HG03457 (cell line): ENCODE data around the gene GALNT2.

Experiments
- ATAC-seq: cut with Tn5 transposase; IDR thresholded peaks from one replicate; pipeline ENCODE4 v1.9.1; 2021; ENCODE audit warnings: moderate number of reproducible peaks; ENCODE audit not compliant: unreplicated experiment

The GALNT2 gene

DNA sequence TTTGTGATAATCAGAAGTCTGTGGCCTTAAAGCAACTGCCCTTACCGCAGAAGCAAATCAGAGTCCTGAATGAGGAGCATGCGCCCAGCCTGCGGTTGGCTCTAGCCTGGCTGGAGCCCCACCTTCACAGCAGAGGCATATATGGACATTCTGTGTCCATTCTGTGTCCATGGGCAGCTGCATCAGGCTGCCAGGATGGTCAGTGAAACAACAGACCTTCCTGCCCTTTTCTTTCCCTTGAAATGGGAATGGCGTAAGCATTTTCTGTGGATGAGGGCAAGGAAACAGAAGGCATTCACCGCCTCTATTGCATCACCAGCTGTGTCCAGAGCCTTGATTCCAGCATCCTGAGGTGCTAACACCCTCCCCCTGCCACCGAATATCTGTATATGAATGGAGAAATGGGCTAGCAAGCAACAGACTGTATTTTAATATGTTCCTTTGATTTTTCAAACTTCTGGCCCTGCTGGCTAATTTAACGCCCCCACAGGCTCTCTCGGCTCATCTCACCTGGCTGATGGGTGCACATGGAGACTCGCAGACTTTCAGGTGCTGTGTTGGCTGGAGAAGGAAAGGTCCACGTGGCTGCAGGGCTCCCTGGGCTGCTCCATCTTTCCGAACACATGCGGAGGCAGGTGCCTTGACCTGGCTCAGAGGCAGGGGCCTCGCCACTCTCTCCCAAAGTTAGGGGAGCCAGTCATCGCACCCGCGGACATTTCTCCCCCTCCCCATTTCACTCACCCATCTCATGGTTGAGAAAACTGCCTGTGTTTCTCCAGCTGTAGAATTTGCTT, 159.2 kb downstream of the GALNT2 start:
- ATAC-seq, result no peak

DNA sequence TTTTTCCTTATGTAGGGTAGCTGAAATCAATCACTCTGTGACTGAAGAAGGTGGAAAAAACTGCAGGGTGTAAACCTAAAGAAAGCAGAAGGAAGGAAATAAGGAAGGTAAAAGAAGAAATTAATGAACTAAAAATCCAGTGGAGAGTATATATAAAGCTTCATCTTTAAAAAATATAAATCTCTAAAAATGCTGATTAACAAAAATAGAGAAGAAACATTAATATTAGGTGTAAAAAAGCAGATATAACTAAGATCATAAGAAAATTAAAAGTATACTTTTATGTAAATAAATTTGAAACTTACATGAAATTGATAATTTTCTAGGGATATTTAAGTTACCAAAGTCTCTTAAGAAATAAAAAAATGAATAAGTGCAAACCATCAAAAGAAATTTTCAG, 159.8 kb downstream of the GALNT2 start:
- no peak for ATAC-seq

DNA sequence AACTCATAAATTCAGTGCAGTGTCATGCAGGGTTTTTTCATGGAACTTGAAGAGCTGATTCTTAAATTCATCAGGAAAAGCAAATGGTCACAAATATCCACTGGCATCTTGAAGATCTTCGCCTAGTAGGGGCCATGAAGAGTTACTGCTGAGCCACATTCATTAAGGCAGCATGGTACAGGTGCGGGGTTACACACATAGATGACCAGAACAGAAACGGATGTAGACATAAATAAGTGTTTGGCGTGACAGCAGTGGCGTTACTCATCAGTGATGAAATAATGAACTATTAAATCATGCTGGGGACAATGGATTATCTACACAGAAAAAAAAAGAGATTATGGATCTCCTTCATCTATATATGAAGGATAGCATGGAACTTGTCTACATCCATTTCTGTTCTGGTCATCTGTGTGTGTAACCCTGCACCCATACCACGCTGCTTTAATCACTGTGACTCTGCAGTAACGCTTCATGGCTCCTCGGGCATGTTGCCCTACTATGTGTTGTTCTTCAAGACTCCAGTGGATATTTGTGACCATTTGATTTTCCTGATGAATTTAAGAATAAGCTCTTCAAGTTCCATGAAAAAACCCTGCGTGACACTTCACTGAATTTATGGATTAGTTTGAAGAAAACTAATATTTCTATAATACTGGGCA, 161.3 kb downstream of the GALNT2 start:
- ATAC-seq, result no peak

DNA sequence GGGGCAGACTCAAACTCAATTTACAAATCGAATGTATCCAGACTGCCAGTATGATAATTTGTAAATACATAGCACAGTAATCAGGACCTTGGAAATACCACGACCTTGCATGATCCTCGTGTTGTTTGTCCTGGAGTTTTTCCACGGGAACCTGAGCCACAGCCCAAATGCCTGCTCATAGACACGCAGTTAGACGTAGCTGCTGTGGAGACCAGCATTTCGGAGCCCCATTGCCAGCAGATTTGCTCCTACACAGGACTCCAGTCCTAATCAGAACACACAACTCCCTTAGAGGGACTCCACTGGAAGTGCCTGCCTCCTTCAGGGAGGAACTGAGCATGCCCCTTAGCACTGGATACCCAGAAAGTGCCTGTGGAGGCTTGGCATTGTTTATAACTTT, 163.2 kb downstream of the GALNT2 start:
- ATAC-seq, result no peak

DNA sequence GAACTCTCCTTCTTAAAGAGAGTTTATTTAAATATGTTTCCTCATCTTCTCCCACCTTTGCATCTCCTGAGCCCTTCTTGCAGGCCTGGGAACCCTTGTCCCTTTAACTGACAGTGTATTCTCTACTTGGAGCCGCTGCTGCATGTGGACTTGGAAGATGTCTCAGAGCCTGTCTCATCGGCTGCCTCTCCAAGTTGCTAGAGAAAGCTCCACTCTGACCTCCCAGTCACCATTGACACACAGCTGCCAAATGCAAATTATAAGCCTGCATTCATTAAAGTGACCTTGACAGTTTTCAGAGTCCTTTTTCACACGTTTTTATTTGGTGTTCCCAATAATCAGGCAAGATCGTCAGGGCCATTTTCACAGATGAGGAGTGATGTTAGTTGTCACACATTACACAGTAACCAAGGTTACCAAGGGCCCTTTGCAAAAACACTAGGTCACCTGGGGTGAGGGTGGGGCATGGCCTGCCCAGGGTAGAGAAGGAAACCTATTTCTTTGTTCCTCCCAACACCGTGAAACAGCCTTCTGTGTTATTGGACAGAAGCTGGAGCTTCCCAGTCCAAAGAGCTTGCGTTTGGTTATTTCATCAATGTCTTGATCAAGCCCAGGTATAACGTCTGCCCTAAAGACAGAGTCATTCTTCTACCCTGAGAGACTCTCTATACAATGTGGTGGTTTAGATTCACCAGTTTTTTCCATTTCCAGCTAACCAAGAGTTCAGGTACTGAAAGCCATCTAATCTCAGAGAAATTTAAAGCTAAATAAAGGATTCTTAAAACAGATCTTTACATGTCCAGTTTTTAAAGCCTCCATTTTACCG, 164.1 kb downstream of the GALNT2 start:
- no peak for ATAC-seq

DNA sequence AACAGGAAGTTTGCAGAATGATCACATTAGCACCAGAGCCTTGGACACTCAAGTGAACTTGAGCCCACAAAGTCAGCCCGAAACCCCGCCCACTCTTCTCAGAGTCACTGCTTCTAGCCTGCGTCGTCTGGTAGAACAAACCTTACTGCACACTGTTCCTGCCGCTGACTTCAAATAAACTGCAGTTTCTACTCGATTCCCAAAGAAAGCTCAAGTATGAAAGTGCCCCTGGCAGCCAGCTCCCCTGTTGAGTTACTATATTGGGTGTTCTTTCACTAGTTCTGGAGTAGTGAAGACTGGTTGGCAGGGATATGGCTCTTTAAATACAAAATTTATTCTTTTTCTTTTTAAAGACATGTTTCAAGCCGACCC, 164.7 kb downstream of the GALNT2 start:
- ATAC-seq, result no peak

DNA sequence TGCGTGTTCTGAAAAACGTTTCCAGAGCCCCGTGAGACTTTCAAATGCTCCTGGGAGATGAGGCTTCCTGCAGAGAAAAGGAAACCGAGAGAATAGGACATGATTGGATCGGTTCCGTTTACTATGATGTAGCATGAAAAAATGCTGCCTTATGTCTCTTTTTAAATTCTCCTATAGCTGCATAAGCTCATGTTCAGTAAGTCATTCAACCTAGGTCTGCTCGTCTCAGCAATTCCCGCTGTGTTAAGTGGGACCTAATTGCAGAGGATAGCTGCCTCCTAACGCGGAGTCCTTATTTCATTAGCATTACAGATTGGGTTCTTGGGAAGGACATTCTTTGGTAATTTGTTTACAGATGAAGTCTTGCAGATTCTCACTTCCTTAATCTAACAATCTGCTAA, 165.3 kb downstream of the GALNT2 start:
- ATAC-seq, result no peak

DNA sequence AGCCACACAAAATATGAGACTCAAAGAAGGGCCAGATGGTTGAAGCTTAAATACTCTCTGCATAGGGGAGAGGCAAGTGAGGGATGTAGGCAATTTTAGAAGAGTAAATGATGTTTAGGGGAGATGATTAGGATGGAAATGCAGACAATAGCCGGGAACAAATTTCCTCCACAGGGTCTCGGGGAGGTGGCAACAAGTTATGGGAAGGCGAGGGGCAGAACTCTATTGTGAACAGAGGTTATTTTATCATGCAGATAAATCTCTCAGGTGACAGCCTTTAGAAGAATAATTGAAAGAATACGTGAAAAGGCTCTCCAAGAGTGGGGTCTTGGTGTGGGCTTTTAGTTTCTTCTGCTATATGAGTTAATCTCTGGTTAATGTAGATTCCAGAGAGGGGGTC, 166.7 kb downstream of the GALNT2 start:
- no peak for ATAC-seq

DNA sequence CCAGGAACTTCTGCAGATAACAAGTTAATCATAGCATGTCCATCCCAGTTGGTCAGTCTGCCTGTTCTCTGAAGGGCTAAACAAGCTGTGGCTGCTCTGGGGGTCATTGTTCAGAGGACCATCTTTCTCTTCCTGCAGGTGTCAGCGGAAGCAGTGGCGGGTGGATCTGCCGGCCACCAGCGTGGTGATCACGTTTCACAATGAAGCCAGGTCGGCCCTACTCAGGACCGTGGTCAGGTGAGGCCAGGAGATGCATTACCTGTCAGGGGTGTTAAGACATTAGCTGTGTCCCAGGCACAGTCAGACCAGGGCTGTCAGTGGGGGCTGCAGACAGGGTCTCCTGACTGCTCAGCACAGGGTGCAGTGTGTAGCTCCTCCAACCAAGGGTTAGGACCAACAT, 168.8 kb downstream of the GALNT2 start:
- ATAC-seq, result no peak

DNA sequence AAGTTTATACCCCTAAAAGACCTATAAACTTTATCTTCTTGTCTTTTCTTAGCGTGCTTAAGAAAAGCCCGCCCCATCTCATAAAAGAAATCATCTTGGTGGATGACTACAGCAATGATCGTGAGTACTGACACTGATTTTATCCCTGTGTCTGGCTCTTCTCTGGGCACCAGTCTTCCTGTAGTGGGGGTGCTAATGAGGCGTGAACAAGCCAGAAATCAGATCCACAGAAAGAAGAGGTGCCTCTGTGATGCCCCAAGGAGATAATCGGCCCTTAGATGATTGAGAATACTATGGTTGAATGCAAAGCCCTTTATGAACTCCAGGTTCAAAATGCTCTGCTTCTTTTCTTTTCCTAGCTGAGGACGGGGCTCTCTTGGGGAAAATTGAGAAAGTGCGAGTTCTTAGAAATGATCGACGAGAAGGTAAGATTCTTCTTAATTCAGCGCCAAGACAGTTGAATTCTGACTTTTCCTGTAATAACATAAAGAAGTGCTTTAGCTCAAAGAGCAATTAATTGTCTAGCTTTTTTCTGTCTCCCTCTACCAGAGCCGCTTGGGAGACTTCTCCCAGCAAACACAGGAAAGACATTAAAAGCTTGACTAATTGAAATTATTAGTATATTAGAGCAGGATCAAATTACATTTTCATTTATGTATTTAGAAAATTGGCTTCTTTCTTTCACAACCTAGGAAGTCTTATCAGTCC, 169.4 kb downstream of the GALNT2 start:
- ATAC-seq, result no peak

DNA sequence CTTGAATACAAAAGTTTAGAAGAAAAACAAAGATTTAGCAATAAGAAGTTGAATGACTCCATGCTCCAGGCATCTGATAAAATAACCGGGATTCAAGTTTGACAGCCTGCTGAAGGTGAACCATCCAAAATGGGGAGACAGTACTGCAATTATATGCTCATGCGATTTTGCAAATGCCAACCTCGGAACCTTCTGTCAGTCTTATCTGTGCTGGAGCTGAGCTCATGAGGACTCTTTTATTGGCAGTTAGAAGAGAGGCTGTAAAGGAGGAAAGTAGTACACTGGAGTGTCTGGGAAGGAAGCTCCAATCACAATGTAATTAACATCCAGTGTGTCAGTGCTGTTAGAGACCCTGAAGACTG, 170.0 kb downstream of the GALNT2 start:
- ATAC-seq, result no peak

DNA sequence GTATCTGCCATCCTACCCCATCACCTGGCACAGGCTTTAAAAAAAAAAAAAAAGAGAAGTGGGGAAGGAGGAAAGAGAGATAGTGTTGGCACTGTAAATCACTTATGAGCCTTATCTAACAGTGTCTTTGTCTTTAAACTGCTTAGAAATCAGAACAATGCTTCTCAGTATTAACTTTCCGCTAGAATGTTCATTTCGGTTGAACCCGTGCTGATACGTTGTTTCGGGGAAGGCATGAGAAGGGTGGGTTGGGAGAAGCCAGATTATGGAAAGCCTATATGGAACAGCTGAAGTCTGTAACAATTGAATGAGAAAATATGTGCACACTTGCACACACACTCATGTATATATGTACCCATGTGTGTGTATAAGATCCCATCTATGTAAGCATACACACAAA, 170.8 kb downstream of the GALNT2 start:
- no peak for ATAC-seq

DNA sequence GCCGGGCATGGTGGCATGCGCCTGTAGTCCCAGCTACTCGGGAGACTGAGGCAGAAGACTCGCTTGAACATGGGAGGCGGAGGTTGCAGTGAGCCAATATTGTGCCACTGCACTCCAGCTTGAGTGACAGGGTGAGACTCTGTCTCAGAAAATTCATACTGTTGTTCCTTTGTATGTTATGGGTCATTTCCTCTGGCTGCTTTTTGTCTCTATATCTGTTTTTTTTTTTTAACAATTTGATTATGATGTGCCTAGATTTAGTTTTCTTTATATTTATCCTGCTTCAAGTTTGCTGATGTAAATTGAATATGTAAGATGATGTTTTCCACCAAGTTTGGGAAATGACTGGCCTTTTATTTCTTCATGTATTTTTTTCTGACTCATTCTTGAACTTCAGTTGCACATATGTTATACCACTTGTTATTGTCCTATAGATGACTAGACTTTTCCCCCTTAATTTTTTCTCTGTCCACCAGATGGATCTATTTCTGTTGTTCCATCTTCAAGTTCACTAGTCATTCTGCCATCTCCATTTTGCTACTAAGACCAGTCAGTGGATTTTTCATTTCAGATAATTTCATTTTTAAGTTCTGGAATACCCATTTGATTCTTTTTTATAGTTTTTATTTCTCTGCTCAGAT, 173.5 kb downstream of the GALNT2 start:
- no peak for ATAC-seq

DNA sequence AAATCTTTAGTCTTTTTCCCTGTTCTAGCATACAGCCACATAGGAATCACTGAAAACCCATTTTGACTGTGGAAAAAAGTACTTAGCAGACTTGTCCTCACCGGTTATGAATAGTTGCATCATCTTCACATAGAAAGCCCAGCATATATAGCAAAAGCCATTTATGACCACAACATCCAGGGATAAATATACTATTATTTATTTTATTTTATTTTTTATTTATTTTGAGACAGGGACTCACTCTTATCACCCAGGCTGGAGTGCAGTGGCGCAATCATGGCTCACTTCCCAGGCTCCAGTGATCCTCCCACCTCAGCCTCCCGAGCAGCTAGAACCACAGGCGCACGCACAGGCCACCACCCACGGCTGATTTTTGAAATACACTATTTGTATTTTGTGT, 175.3 kb downstream of the GALNT2 start:
- no peak for ATAC-seq

DNA sequence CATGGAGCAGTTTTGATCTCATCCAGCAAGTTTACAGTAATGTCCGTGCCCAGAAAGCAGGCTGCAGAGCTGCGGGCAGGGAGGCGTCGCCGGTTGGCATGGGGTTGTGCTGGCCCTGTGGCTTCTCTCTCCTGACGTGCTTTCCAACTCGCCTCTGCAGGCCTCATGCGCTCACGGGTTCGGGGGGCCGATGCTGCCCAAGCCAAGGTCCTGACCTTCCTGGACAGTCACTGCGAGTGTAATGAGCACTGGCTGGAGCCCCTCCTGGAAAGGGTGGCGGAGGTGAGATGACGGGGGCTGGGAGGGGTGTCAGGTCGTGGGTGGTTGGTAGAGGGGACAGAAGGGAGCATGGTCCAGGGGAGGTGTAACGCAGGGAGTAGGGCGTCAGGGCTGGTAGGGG, 176.1 kb downstream of the GALNT2 start:
- ATAC-seq, result no peak

DNA sequence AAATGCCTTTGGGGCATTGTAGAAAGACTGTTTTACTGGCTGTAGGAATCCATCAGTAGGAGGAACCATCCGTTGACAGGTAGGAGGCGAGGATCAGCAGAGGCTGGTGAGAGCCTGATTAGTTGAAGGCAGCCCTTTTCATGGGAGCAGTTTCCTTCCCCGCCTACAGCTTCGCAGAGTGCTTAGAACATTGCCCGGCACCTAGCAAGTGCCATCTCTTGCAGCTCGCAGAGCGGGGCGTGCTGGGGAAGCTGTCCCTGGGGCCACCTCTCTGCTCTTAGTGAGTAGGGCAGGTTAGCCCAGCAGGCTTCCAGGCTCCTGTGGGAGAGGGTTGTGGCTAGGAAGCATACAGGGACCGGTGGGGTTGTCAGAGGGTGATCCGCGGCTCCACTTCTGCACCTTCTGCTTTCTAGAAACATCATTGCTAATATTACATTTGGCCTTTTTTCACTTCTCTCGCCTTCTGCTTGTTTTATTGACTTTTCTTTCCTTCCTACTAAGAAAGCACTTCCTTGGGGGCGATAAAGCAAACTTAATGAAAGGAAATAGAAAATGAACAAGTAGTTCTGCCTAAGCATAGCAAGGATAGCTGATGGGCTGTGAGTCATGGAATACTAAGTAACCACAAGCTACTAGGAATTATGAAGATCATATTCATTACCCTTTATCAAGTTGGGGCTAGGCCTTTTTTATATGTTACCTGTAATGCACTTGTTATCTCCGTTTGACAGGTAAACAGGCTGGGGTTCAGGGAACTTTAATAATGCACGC, 176.7 kb downstream of the GALNT2 start:
- no peak for ATAC-seq

DNA sequence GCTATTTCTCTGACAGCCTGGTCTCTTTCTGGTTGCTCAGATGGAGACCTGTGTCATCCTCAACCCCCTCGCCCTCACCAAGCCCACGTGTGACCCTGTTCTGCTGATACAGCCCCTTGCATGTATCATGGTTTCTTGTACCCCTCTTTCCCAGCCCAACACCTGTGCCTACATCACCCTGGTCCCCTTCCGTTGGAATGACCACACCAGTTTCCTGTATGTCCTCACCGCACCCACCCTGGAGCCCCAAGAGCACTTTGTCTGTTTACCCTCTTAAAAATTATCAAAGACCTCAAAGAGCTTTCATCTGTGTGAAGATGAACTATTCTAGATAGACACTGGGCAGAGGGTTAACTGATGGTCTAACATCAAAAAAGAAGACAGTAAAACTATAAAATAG, 179.5 kb downstream of the GALNT2 start:
- ATAC-seq, result no peak

DNA sequence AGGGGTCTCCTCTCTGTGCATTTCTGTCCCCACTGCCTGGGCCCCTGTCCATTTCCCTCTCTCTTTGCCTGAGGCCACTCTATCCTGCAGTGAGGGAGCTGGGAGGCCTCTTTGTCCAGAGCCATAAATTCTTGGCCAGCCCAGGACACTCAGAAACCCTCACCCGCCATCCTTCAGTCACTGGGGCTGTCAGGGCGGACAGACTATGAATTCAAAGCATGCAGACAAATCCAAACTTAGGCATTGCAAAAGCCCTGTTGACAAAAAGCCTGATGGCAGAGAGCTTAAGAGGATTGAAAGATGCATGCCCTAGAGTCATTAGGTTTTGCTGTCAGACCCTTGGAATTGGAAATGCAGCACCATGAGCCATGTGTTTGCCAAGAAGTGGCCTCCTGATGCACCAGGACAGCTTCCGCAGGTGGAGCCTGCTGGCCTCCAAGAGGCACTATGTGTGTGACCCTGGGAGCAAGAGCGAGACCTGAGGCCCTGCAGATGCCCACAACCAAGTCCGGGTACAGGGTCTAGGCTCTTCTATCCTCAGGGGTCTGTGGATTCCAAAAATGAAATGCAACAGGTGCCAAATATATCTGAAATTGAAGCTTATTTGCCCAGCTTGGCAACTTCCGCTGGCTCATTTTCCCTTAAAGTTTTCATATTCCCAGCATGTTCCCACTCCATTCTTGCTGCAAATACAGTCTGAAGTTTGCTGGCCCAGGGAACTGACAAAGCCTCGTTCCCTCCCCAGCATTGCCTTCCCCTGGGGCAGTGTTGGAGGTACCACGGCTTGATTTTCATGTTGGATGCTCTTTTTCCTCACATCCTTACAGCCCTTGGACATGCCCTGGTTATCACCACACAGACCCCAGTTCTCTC, 181.2 kb downstream of the GALNT2 start:
- no peak for ATAC-seq

DNA sequence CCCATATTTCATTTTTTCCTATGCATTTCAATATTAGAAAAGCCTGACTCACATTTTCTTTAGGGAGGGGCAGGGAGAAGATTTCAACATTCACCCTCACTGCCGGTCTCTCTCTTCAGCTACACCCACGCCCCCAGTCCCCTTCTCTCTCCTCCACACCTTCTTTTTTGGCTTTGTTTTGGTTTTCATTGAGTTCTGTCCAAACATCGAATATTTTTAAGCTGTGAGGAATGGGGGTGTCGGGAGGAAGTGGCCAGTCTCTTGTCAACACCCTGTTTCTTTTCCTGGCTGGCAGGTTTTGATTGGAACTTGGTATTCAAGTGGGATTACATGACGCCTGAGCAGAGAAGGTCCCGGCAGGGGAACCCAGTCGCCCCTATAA, 181.8 kb downstream of the GALNT2 start:
- ATAC-seq, result no peak
